Activated B cell treated with CpG ODN at 0.5 μM for 24 hours (primary cell): ENCODE results near the gene CDC42BPG. TPM values are rescaled to one million over a fixed set of nuclear protein-coding genes. Genes with fewer than 3 reads are reported as not detected.

Experiments used
- ATAC-seq: fragments of 200-7000 bp; cut with Tn5 transposase; one replicate; pipeline ENCODE4 v1.10.0; 2021; ENCODE audit warnings: low read depth, mild to moderate bottlenecking, moderate library complexity
- CTCF ChIA-PET: fragments of 350-600 bp; sonication (Branson Sonifier 250); formaldehyde crosslinking; loops from one replicate; lab custom pipeline; 2021; ENCODE audit warnings: antibody characterized with exemption; lab: Charles Lee
- POLR2A ChIA-PET: fragments of 350-600 bp; sonication (Branson Sonifier 250); formaldehyde crosslinking; loops from one replicate; lab custom pipeline; 2021; ENCODE audit warnings: antibody characterized with exemption; lab: Charles Lee
- DNase-seq: peaks from one replicate; pipeline ENCODE4 v3.0.0; 2022
- H3K27ac Mint-ChIP-seq: one replicate; pipeline ENCODE4 v1.8.0; 2020; ENCODE audit warnings: mixed read lengths
- H3K27me3 Mint-ChIP-seq: one replicate; pipeline ENCODE4 v1.8.0; 2021; ENCODE audit warnings: mixed read lengths
- H3K36me3 Mint-ChIP-seq: one replicate; pipeline ENCODE4 v1.8.0; 2021; ENCODE audit warnings: low read depth, mixed read lengths
- H3K4me1 Mint-ChIP-seq: one replicate; pipeline ENCODE4 v1.8.0; 2021; ENCODE audit warnings: mixed read lengths
- H3K4me3 Mint-ChIP-seq: one replicate; pipeline ENCODE4 v1.8.0; 2020; ENCODE audit warnings: mild to moderate bottlenecking, mixed read lengths
- H3K9me3 Mint-ChIP-seq: one replicate; pipeline ENCODE4 v1.8.0; 2020; ENCODE audit warnings: mixed read lengths
- CTCF ChIP-seq: fragments of 200-600 bp; IDR thresholded peaks from one replicate; pipeline ENCODE4 v1.8.0; 2022; ENCODE audit warnings: antibody characterized with exemption, mild to moderate bottlenecking
- intact Hi-C: fragments of 100-400 bp; cut with micrococcal nuclease; formaldehyde crosslinking; loops from one replicate; pipeline ENCODE4 v1.15.1; 2024
- total RNA-seq: library from RNA; stranded (reverse); gene quantifications from 2 replicates; pipeline ENCODE4 v1.2.3, GENCODE V29; 2022

Gene CDC42BPG
- total RNA-seq, 1 donor from 2014 or later = 3.7 TPM

GRCh38 chr11:64851831-64852351 lies 7.4 kb upstream of the CDC42BPG start:
- Mint-ChIP-seq H3K27me3 (no peaks in the 10 kb centered on the region), H3K27ac (peak overlapping the region; percentile 95), H3K9me3 (no peaks in the 10 kb centered on the region), H3K4me3 (peak overlapping the region; percentile 71), H3K4me1 (peaks cover 97% of the 10 kb centered on the region), H3K36me3 (peaks cover 48% of the 10 kb centered on the region)
- TF ChIP-seq CTCF = no peak
- CTCF ChIA-PET = interaction anchor here (2.2 to 12.6 kb wide), 4 partner anchors 12 to 42 kb away, joined by 16 to 213 read pairs (median 90); partner anchors contain the start of gene EHD1
- intact Hi-C loops = loop anchor here (1.0 to 2.0 kb wide), 7 partner anchors 7 to 265 kb away; partner anchors contain the start of genes EHD1, MAP4K2, SF1 and ZNHIT2
- ATAC-seq = peak; percentile 40
- DNase-seq = peak; percentile 64
- POLR2A ChIA-PET = interaction anchor here (0.6 to 27.6 kb wide), 20 partner anchors 12 to 736 kb away, joined by 3 to 1194 read pairs (median 6); partner anchors contain the start of genes CCDC88B, EHD1, FAU and MALAT1

DNA sequence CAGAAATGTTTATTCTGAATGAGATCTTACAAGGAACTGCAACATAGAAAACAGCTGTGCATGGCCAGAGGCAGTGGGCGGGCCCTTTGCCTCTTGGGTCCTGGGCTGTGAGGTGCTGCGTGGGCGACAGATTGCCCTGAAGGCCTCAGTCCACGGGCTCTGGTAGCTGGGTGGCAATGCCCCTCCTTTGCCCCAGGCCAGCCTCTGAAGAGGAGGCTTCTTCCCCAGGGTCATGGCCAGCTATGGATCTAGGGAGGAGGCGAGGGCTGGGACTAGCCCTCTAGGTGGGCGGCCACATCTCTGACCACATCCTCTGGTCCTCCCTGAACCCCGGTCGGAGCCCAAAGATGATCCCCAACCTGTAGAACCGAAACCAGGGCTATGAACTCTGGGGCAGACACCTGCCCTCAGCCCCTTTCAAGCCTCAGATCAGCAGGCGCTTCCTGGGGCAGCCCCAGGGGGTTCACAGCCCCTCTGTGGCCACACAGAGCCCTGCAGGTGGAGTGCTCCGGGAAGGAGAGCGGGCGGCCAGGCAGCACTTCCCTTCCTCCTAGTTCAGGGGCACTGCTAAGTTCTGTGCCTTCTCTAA lies 6.6 kb upstream of the CDC42BPG start:
- peak; percentile 65 for ATAC-seq
- Mint-ChIP-seq H3K9me3 (no peaks in the 10 kb centered on the region), H3K27ac (peak overlapping the region; percentile 95), H3K4me1 (peaks cover 90% of the 10 kb centered on the region), H3K36me3 (peaks cover 40% of the 10 kb centered on the region), H3K4me3 (peak overlapping the region; percentile 71), H3K27me3 (no peaks in the 10 kb centered on the region)
- POLR2A ChIA-PET = interaction anchor here (0.5 to 27.6 kb wide), 28 partner anchors 13 to 648 kb away, joined by 3 to 1194 read pairs (median 4); partner anchors contain the start of genes CCDC88B, EHD1, FAU and MALAT1
- intact Hi-C loops = loop anchor here (1.0 to 2.0 kb wide), 7 partner anchors 8 to 266 kb away; partner anchors contain the start of genes EHD1, MAP4K2, SF1 and ZNHIT2
- CTCF ChIA-PET = interaction anchor here (1.4 to 12.6 kb wide), 5 partner anchors 13 to 63 kb away, joined by 3 to 213 read pairs (median 18); partner anchors contain the start of gene EHD1
- no peak for TF ChIP-seq CTCF
- DNase-seq = peak; percentile 78

GRCh38 chr11:64849598-64850356 lies 5.3 kb upstream of the CDC42BPG start:
- no peak for TF ChIP-seq CTCF
- Mint-ChIP-seq H3K4me1 (peaks cover 83% of the 10 kb centered on the region), H3K9me3 (no peaks in the 10 kb centered on the region), H3K36me3 (peaks cover 28% of the 10 kb centered on the region), H3K27ac (peak overlapping the region; percentile 93), H3K4me3 (peak overlapping the region; percentile 32), H3K27me3 (no peaks in the 10 kb centered on the region)
- ATAC-seq (no peak), DNase-seq (no peak)
- CTCF ChIA-PET = interaction anchor here (0.6 to 12.6 kb wide), 7 partner anchors 14 to 480 kb away, joined by 3 to 310 read pairs (median 16); partner anchors contain the start of gene EHD1
- POLR2A ChIA-PET = interaction anchor here (0.6 to 27.6 kb wide), 11 partner anchors 15 to 268 kb away, joined by 3 to 1194 read pairs (median 10); partner anchors contain the start of genes ARL2, EHD1, PPP2R5B and RASGRP2
- intact Hi-C loops = loop anchor here (2.0 to 10.0 kb wide), 5 partner anchors 47 to 415 kb away; partner anchors contain the start of genes CAPN1, MAP4K2, POLA2 and SF1

- Mint-ChIP-seq H3K27ac (peak overlapping the region; percentile 93), H3K27me3 (no peaks in the 10 kb centered on the region), H3K36me3 (peaks cover 20% of the 10 kb centered on the region), H3K4me3 (peak overlapping the region; percentile 74), H3K9me3 (no peaks in the 10 kb centered on the region), H3K4me1 (peaks cover 75% of the 10 kb centered on the region)
- DNase-seq (peak; percentile 62), ATAC-seq (peak; percentile 21)
- ChIA-PET POLR2A (interaction anchor here (0.6 to 27.6 kb wide), 22 partner anchors 8 to 273 kb away, joined by 3 to 1194 read pairs (median 6); partner anchors contain the start of genes ARL2, BATF2, EHD1 and FAU), CTCF (interaction anchor here (0.6 to 12.6 kb wide), 18 partner anchors 15 to 481 kb away, joined by 3 to 310 read pairs (median 6); partner anchors contain the start of genes ARL2, BATF2, CAPN1 and EHD1)
- no peak for TF ChIP-seq CTCF
- intact Hi-C loops = loop anchor here (10.0 kb wide), 2 partner anchors 336 to 416 kb away; partner anchors contain the start of genes CAPN1 and POLA2
Observed at GRCh38 chr11:64848826-64849597, 4.6 kb upstream of the CDC42BPG start.
